ENCODE results near the gene HES1.

- TF ChIP-seq, protein P1, sequence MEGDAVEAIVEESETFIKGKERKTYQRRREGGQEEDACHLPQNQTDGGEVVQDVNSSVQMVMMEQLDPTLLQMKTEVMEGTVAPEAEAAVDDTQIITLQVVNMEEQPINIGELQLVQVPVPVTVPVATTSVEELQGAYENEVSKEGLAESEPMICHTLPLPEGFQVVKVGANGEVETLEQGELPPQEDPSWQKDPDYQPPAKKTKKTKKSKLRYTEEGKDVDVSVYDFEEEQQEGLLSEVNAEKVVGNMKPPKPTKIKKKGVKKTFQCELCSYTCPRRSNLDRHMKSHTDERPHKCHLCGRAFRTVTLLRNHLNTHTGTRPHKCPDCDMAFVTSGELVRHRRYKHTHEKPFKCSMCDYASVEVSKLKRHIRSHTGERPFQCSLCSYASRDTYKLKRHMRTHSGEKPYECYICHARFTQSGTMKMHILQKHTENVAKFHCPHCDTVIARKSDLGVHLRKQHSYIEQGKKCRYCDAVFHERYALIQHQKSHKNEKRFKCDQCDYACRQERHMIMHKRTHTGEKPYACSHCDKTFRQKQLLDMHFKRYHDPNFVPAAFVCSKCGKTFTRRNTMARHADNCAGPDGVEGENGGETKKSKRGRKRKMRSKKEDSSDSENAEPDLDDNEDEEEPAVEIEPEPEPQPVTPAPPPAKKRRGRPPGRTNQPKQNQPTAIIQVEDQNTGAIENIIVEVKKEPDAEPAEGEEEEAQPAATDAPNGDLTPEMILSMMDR (IDR thresholded peaks at IDR 0.05; ENCODE audit: borderline replicate concordance, extremely low read depth, low read length, poor library complexity, severe bottlenecking), result no peak
- TF ChIP-seq EZH2 (IDR thresholded peaks at IDR 0.05; ENCODE audit: borderline replicate concordance, low read depth, low read length, severe bottlenecking), result no peak
Observed at GRCh38 chr3:194156095-194156494, 20.1 kb downstream of the HES1 start.
